Retinal pigment epithelial cell (primary cell): ENCODE data around the gene LYSMD4.

Source experiments
- DNase-seq: peaks from one replicate; pipeline ENCODE4 v3.0.0-alpha.2; 2010; ENCODE audit warnings: low read depth
- H3K4me3 ChIP-seq: 2 replicates; pipeline ENCODE4 v1.5.1; 2011; ENCODE audit warnings: mild to moderate bottlenecking, low read length, control low read depth, moderate library complexity
- CTCF ChIP-seq: conservative IDR thresholded peaks from 2 replicates; pipeline ENCODE4 v1.5.1; 2011; ENCODE audit warnings: low read depth, low read length, control low read depth, inconsistent platforms

LYSMD4 gene

DNA sequence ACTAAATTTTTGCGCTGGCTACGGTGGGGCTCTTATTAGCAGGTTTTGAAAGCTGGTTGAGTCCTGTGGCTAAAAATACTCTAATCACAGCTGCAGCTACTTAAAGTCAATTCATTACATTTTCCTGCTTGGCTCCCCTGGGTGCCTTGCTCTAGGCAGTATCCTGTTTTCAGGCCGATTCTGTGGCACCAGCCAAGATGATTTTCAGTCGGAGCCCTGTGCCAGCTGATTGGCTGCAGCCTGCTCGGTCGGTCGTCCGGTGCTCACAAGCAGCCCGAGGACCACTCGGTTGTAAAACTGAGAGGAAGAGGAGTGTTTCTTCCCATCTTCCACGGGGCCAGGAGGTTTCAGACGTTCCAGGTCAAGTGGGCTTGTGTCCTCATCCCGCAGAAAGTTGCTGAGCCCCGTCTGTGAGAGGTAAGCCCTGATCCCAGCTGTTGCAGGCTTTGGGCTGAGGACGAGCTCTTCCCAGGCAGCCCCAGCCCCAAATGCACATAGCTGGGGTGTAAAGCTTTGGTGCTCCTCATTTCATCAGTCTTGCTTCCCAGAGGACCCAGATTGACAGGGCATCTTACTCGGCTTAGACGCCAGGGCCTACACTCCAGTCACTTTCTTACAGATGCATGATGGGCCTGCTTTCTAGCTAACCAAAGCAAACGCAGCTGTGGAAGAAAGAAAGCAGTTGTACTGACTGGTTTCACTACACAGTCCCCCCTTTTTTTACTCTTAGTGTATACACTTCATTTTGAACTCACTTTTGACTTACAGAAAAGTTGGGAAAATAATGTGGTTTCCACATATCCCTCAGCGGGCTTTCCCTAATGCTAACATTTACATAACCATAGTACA lies 15.9 kb downstream of the LYSMD4 start:
- TF ChIP-seq CTCF, result no peak
- no peak overlapping the region for H3K4me3 ChIP-seq
- no peak for DNase-seq

- H3K4me3 ChIP-seq, result no peak overlapping the region
These were observed 16.6 kb downstream of the LYSMD4 start for GRCh38 chr15:99716540-99717095.

GRCh38 chr15:99712415-99712814 lies 20.8 kb downstream of the LYSMD4 start:
- H3K4me3 ChIP-seq, result no peak overlapping the region
- TF ChIP-seq CTCF, result no peak
- no peak for DNase-seq

More at GRCh38 chr15:99716540-99717095, 16.6 kb downstream of the LYSMD4 start:
- no peak for DNase-seq
- TF ChIP-seq CTCF, result no peak

DNA sequence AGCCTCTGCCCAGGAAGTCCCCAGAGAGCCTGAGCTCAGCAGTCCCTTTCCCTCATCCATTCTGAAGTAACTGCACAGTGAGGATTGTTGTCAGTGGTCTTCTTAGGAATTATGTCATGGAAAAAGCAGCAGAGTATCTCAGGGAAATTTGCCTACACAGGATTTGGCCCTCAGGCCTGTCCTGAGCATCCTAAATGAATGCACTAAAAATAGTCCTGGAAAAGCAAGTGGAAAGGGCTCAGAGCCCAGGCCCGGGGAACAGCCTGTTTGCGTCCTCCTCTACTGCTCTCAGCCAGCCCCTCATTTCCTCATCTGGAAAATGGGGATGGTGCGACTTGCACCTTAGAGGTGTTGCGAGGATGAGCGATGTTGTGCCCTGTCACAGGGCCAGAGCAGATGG lies 21.6 kb downstream of the LYSMD4 start:
- no peak overlapping the region for H3K4me3 ChIP-seq
- no peak for TF ChIP-seq CTCF
- no peak for DNase-seq

DNA sequence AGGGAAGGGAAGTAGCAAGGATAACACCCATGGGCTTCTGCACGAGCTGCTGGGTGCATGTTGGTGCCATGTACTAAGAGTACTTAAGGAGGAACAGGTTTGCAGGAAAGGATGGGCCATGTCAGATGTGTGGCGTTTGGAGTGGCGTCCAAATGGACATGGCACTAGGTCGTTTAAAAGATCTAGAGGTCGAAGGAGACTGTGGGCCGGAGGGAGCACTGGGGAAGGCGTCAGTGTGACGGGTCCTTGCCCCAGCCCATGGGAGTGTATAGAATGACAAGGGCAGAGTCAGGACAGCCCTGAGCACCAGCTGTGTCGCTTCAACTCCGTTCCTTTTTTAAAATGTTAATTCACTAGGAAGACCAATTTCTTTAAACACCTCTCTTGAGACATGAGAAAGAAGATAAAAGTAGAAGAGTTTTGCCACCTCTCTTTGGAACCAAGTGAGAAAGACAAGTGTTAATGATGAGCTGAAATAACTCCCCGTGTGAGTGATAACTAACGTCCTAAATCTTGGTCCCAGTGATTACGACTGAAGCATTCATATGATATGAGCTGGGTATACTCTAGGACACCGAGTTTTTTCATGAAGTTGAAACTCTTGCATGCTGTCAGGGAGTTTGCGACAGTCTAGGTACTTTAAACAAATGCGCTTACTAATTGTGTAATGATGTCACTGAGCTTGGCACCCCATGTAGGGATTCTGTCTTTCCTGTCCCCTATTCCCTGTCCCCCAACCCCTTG lies 23.8 kb downstream of the LYSMD4 start:
- no peak overlapping the region for H3K4me3 ChIP-seq
- TF ChIP-seq CTCF, result no peak
- DNase-seq, result no peak

DNA sequence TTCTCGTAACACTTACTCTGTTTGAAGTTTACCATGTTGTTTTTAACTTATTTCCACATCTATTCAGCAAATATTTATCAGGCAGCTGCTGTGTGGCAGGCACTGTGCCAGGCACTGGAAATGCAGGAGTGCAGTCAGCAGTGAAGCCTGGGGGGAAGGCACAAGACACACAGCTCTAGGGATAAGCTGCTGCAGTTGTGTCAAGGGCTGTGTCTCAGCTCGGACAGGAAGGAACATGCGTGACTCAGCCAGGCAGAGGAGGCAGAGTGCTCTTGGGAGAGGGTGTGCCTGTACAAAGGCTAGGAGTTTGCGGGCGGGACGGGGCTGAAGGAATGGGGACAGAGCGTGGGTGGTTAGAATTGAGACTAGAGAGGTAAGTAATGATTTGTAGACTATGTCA lies 24.7 kb downstream of the LYSMD4 start:
- TF ChIP-seq CTCF, result no peak
- peak; percentile 65 for DNase-seq
- H3K4me3 ChIP-seq, result no peak overlapping the region
